Mesenchymal stem cell (in vitro differentiated cells and primary cell): ENCODE results near the gene DPH2.

Source experiments
- DNase-seq: peaks from one replicate; pipeline ENCODE4 v3.0.0-alpha.2; 2013
- H2AFZ ChIP-seq: one replicate; pipeline ENCODE4 v1.6.1; 2013; ENCODE audit warnings: low read depth, mild to moderate bottlenecking, control low read depth, inconsistent platforms, low read length, moderate library complexity
- H2AK5ac ChIP-seq: 2 replicates; pipeline ENCODE4 v1.6.1; 2013; ENCODE audit warnings: low read length, moderate library complexity, mild to moderate bottlenecking, inconsistent platforms; ENCODE audit not compliant: severe bottlenecking
- H2BK120ac ChIP-seq: one replicate; pipeline ENCODE4 v1.6.1; 2013; ENCODE audit warnings: low read depth, mild to moderate bottlenecking, inconsistent platforms, low read length, moderate library complexity
- H2BK12ac ChIP-seq, 2 experiments: one replicate each; pipeline ENCODE4 v1.6.1; 2013; ENCODE audit warnings: inconsistent platforms in 2 of 2, low read length in 2 of 2, mild to moderate bottlenecking in 2 of 2, moderate library complexity in 2 of 2, control low read depth in 1 of 2
- H2BK15ac ChIP-seq: one replicate; pipeline ENCODE4 v1.6.1; 2013; ENCODE audit warnings: mild to moderate bottlenecking, low read depth, inconsistent platforms; ENCODE audit not compliant: poor library complexity, severe bottlenecking
- H2BK5ac ChIP-seq: 2 replicates; pipeline ENCODE4 v1.6.1; 2013; ENCODE audit warnings: low read depth, mild to moderate bottlenecking, low read length, control low read depth, inconsistent platforms; ENCODE audit not compliant: poor library complexity, severe bottlenecking
- H3K14ac ChIP-seq, 2 experiments: one replicate each; pipeline ENCODE4 v1.6.1; 2013; ENCODE audit warnings: inconsistent platforms in 2 of 2, low read length in 2 of 2, control low read depth in 1 of 2, mild to moderate bottlenecking in 1 of 2, moderate library complexity in 1 of 2
- H3K18ac ChIP-seq, 2 experiments: one replicate each; pipeline ENCODE4 v1.6.1; 2013; ENCODE audit warnings: inconsistent platforms in 2 of 2, low read length in 2 of 2, control low read depth in 1 of 2, low read depth in 1 of 2, mild to moderate bottlenecking in 1 of 2
- H3K23ac ChIP-seq, 2 experiments: one replicate each; pipeline ENCODE4 v1.6.1; 2013; ENCODE audit warnings: inconsistent platforms in 2 of 2, low read length in 2 of 2, mild to moderate bottlenecking in 2 of 2, moderate library complexity in 2 of 2, control low read depth in 1 of 2
- H3K27ac ChIP-seq: 2 replicates; pipeline ENCODE4 v1.5.1; 2013; ENCODE audit warnings: mild to moderate bottlenecking, moderate library complexity, low read length, control low read depth, inconsistent platforms; ENCODE audit not compliant: poor library complexity, severe bottlenecking
- H3K27me3 ChIP-seq, 2 experiments: 2 replicates each; pipeline versions ENCODE4 v1.6.1 to v1.7.0; 2013; ENCODE audit warnings: low read length in 2 of 2, mild to moderate bottlenecking in 2 of 2, moderate library complexity in 2 of 2, control low read depth in 1 of 2, inconsistent platforms in 1 of 2; ENCODE audit not compliant: control insufficient read depth in 1 of 2, insufficient read depth in 1 of 2
- H3K36me3 ChIP-seq, 2 experiments: 2 replicates each; pipeline versions ENCODE4 v1.6.1 to v1.7.0; 2013; ENCODE audit warnings: low read length in 2 of 2, control low read depth in 1 of 2, inconsistent platforms in 1 of 2, low read depth in 1 of 2, mild to moderate bottlenecking in 1 of 2; ENCODE audit not compliant: insufficient read depth in 2 of 2, control insufficient read depth in 1 of 2
- H3K4ac ChIP-seq, 2 experiments: one replicate each; pipeline ENCODE4 v1.6.1; 2013; ENCODE audit warnings: inconsistent platforms in 2 of 2, low read length in 2 of 2, mild to moderate bottlenecking in 2 of 2, moderate library complexity in 2 of 2, control low read depth in 1 of 2, low read depth in 1 of 2
- H3K4me1 ChIP-seq: 2 replicates; pipeline ENCODE4 v1.6.1; 2013; ENCODE audit warnings: low read depth, low read length, control low read depth; ENCODE audit not compliant: control insufficient read depth, insufficient read depth
- H3K4me2 ChIP-seq: 2 replicates; pipeline ENCODE4 v1.6.1; 2013; ENCODE audit warnings: low read length, mild to moderate bottlenecking, inconsistent platforms; ENCODE audit not compliant: poor library complexity, severe bottlenecking
- H3K4me3 ChIP-seq, 2 experiments: 2 replicates each; pipeline versions ENCODE4 v1.5.1 to v1.7.0; 2013; ENCODE audit warnings: low read length in 2 of 2, mild to moderate bottlenecking in 2 of 2, control low read depth in 1 of 2, low read depth in 1 of 2; ENCODE audit not compliant: insufficient read depth in 1 of 2
- H3K79me1 ChIP-seq: replicated peaks from 2 replicates; pipeline ENCODE4 v1.6.1; 2013; ENCODE audit warnings: mild to moderate bottlenecking, control low read depth, low read length, inconsistent platforms; ENCODE audit not compliant: poor library complexity, severe bottlenecking
- H3K9ac ChIP-seq: 2 replicates; pipeline ENCODE4 v1.7.0; 2013; ENCODE audit warnings: mild to moderate bottlenecking, low read length, moderate library complexity
- H3K9me3 ChIP-seq: 2 replicates; pipeline ENCODE4 v1.7.0; 2013; ENCODE audit warnings: mild to moderate bottlenecking, low read length; ENCODE audit not compliant: control insufficient read depth
- H4K8ac ChIP-seq: one replicate; pipeline ENCODE4 v1.6.1; 2013; ENCODE audit warnings: inconsistent platforms, mild to moderate bottlenecking, low read length, moderate library complexity
- H4K91ac ChIP-seq: one replicate; pipeline ENCODE4 v1.6.1; 2013; ENCODE audit warnings: mild to moderate bottlenecking, low read length, inconsistent platforms
- WGBS: methylation state at CpG from one replicate; pipeline ENCODE4 v1.1.7; 2013; ENCODE audit warnings: mixed read lengths; 5-methylcytosine and 5-hydroxymethylcytosine counted together

The DPH2 gene

GRCh38 chr1:43976045-43976444, 6.2 kb downstream of the DPH2 start:
- Histone ChIP-seq H3K9me3 (no peaks in the 10 kb centered on the region), H2BK120ac (no peak overlapping the region), H2AFZ (no peak overlapping the region), H3K36me3 (peaks cover 46 to 49% of the 10 kb centered on the region in 2 experiments), H3K4ac (no peak overlapping the region), H2BK15ac (no peak overlapping the region), H3K4me3 (peak overlapping the region; percentile 97 to 98), H3K9ac (peak overlapping the region; percentile 96), H3K4me2 (peak overlapping the region; percentile 88), H3K4me1 (peaks cover 47% of the 10 kb centered on the region), H4K8ac (no peak overlapping the region), H2BK12ac (no peak overlapping the region), H4K91ac (no peak overlapping the region), H3K14ac (peak overlapping the region in 1 of 2 experiments; percentile 62), H3K27me3 (no peaks in the 10 kb centered on the region), H3K79me1 (peaks cover 38% of the 10 kb centered on the region), H3K18ac (no peak overlapping the region), H2AK5ac (no peak overlapping the region), H3K23ac (no peak overlapping the region), H2BK5ac (no peak overlapping the region), H3K27ac (no peak overlapping the region)
- WGBS = 89% methylated on average over 4 of the region's 4 CpGs
- DNase-seq = no peak

- Histone ChIP-seq H3K4me3 (no peak overlapping the region), H3K27ac (no peak overlapping the region), H2BK12ac (no peak overlapping the region), H2AK5ac (no peak overlapping the region), H2AFZ (no peak overlapping the region), H3K9me3 (no peaks in the 10 kb centered on the region), H2BK5ac (no peak overlapping the region), H3K9ac (peak overlapping the region; percentile 34), H2BK15ac (no peak overlapping the region), H3K4me1 (peaks cover 54% of the 10 kb centered on the region), H3K4ac (no peak overlapping the region), H4K91ac (no peak overlapping the region), H3K36me3 (peaks cover 46 to 49% of the 10 kb centered on the region in 2 experiments), H2BK120ac (no peak overlapping the region), H3K14ac (no peak overlapping the region), H3K27me3 (no peaks in the 10 kb centered on the region), H3K79me1 (peaks cover 39% of the 10 kb centered on the region), H3K4me2 (no peak overlapping the region), H3K23ac (no peak overlapping the region), H3K18ac (no peak overlapping the region), H4K8ac (no peak overlapping the region)
- WGBS = 96% methylated on average over 8 of the region's 8 CpGs
- DNase-seq = no peak
Observed at GRCh38 chr1:43976890-43977289, 7.1 kb downstream of the DPH2 start.

GRCh38 chr1:43977376-43978263, 7.8 kb downstream of the DPH2 start:
- Histone ChIP-seq H3K4me3 (peak overlapping the region; percentile 15 to 16), H2BK120ac (no peak overlapping the region), H3K9ac (peak overlapping the region; percentile 34), H3K27ac (no peak overlapping the region), H3K14ac (no peak overlapping the region), H2AK5ac (no peak overlapping the region), H4K91ac (no peak overlapping the region), H3K4me1 (peaks cover 57% of the 10 kb centered on the region), H3K4ac (no peak overlapping the region), H2BK12ac (no peak overlapping the region), H3K23ac (no peak overlapping the region), H3K4me2 (no peak overlapping the region), H3K18ac (no peak overlapping the region), H3K36me3 (peaks cover 44 to 46% of the 10 kb centered on the region in 2 experiments), H4K8ac (no peak overlapping the region), H2BK5ac (no peak overlapping the region), H3K9me3 (no peaks in the 10 kb centered on the region), H3K79me1 (peaks cover 43% of the 10 kb centered on the region), H3K27me3 (no peaks in the 10 kb centered on the region), H2AFZ (no peak overlapping the region), H2BK15ac (no peak overlapping the region)
- DNase-seq = no peak
- WGBS = 87% methylated on average over 7 of the region's 9 CpGs

- no peak overlapping the region for H3K27ac ChIP-seq
- 78% methylated on average over 5 of the region's 5 CpGs for WGBS
Observed at GRCh38 chr1:43978264-43978550, 8.4 kb downstream of the DPH2 start.

More at GRCh38 chr1:43978264-43978550, 8.4 kb downstream of the DPH2 start:
- H3K4me3 ChIP-seq = peak overlapping the region; percentile 15 to 81
- H3K4ac ChIP-seq = no peak overlapping the region
- no peak overlapping the region for H4K8ac ChIP-seq
- H3K36me3 ChIP-seq = peaks cover 38 to 50% of the 10 kb centered on the region in 2 experiments
- no peak overlapping the region for H2BK15ac ChIP-seq
- H3K4me2 ChIP-seq = no peak overlapping the region
- no peaks in the 10 kb centered on the region for H3K27me3 ChIP-seq
- H3K23ac ChIP-seq = no peak overlapping the region
- DNase-seq = no peak
- H2AK5ac ChIP-seq = no peak overlapping the region
- no peak overlapping the region for H2BK12ac ChIP-seq
- H3K14ac ChIP-seq = no peak overlapping the region
- H3K4me1 ChIP-seq = peaks cover 57% of the 10 kb centered on the region
- H3K18ac ChIP-seq = no peak overlapping the region
- H2AFZ ChIP-seq = no peak overlapping the region
- H3K79me1 ChIP-seq = peaks cover 43% of the 10 kb centered on the region
- no peaks in the 10 kb centered on the region for H3K9me3 ChIP-seq
- no peak overlapping the region for H4K91ac ChIP-seq
- no peak overlapping the region for H2BK120ac ChIP-seq
- H3K9ac ChIP-seq = peak overlapping the region; percentile 86
- H2BK5ac ChIP-seq = no peak overlapping the region
